ENCODE measurements around the gene FDX2. TPM values are rescaled to one million over a fixed set of nuclear protein-coding genes. Genes with fewer than 3 reads are reported as not detected.

The FDX2 gene
- total RNA-seq: 8.5 and 15.8 TPM in 2 replicates

DNA sequence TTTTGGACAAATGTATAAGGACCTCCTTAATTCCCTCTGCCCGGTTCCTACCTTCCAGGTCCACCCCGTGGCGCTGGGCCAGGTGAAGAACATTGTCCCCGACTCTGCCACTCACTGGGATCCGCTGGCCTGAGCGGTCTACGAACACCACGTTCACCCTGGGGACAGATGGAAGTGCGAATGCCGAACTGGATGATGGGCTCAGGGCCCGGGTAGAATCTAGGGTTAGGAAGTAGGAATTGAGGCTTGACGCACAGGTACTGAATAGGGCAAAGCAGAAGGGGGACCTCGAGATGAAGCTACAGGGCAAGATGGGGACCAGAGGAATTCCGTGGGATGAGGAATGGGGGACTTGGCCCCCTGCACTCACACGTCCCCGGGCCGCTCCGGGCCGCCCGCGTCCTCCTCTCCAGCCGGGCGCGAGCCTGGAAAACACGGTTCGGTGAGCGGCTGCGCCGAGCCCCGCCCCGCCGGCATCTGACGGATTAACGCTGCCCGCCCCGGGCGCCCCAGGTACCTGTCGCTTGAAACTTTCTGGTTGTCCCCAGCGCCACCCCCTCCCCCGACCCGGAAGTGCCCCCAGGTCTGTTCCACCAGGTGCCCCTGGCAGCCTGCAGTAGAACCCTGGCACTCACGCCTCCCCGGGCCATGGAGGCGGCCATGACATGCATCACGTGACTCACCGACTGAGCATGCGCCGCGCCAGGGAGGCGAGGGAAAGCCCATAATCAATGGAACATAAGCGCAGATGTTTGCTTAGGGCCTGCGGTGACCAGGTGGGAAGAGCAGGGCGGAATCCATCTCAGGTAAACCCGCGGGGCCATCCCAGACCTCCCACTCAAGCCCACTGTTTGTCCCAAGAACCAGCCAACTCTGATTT is at the start of gene FDX2:
Gene FDX2 (minus strand): TSS at position 681 of the 880 bp plus-strand sequence. CDS start 19 bp downstream, at position 662.

GRCh38 chr19:10339380-10339960 is 23.7 kb upstream of the FDX2 start, which contains the start of gene ICAM3:
ICAM3 (minus strand) TSS chr19:10339624; CDS start chr19:10339614, 10 bp downstream.

GRCh38 chr19:10332965-10333757 is 17.3 kb upstream of the FDX2 start, which contains the start of gene RAVER1:
RAVER1 (minus strand) TSS chr19:10333529; CDS start chr19:10333507, 22 bp downstream.

DNA sequence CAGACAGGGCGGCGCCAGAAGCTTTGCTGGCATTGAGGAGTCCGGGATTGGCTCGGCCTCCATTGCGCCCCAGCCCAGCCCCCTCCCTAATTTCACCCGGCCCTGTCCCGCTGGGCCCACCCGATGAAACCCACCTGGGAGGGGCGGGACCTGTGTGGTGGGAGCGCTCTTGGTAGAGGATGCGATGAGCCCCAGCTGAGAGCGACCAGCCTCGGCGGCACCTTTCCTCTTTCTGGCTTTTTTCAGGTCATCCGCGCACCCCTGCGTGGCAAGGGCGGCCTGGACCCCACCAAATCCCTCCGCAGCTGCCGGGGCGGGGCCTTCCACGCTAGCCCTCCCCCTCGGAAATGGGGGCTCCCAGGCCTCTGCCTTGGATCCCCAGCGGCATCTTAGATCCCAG is 6.4 kb downstream of the FDX2 start, which contains the start of gene ZGLP1:
Gene ZGLP1 (minus strand): TSS at position 393 of the 400 bp plus-strand sequence.

GRCh38 chr19:10289836-10290356 is 25.9 kb downstream of the FDX2 start, which contains the start of gene ICAM5:
ICAM5 (plus strand) TSS chr19:10289952; CDS start chr19:10290044, 92 bp downstream.

GRCh38 chr19:10286803-10287737 is 28.7 kb downstream of the FDX2 start, which contains the start of gene ICAM4:
ICAM4 (plus strand) TSS chr19:10286955; CDS start chr19:10287013, 58 bp downstream.

GRCh38 chr19:10270616-10271394 is 45.0 kb downstream of the FDX2 start, which contains the start of gene ICAM1:
ICAM1 (plus strand) TSS chr19:10271120; CDS start chr19:10271160, 40 bp downstream.

Small RNA genes lying within 50 kb of the gene (small RNA-seq; reads per million reads assigned to genes)
- gene AC011511.1 (not detected), gene AC011511.4 (not detected)

Other genes starting within 250 kb of the FDX2 start
- gene SHFL, start 229.7 kb downstream of the FDX2 start, total RNA-seq: 18.9 and 21.2 TPM in 2 replicates
- 0.33 TPM in 1 of 2 replicates, not detected in the other for gene ANGPTL6, start 213.3 kb downstream of the FDX2 start, total RNA-seq
- gene PPAN, start 209.7 kb downstream of the FDX2 start, total RNA-seq: 33.8 and 34.6 TPM in 2 replicates
- gene P2RY11, start 204.3 kb downstream of the FDX2 start, total RNA-seq: 3.0 and 3.3 TPM in 2 replicates
- gene EIF3G, start 196.1 kb downstream of the FDX2 start, total RNA-seq: 259 and 291 TPM in 2 replicates
- 40.5 and 65.2 TPM in 2 replicates for gene DNMT1, start 121.1 kb downstream of the FDX2 start, total RNA-seq
- gene S1PR2, start 84.7 kb downstream of the FDX2 start, total RNA-seq: 1.6 and 1.7 TPM in 2 replicates
- 56.5 and 57.3 TPM in 2 replicates for gene MRPL4, start 63.8 kb downstream of the FDX2 start, total RNA-seq
- gene ICAM1, start 44.9 kb downstream of the FDX2 start, total RNA-seq: 45.2 and 46.7 TPM in 2 replicates
- gene ICAM4, start 29.1 kb downstream of the FDX2 start, total RNA-seq: 0.33 TPM in 1 of 2 replicates, not detected in the other
- gene ICAM5, start 26.1 kb downstream of the FDX2 start, total RNA-seq: under 0.01 TPM in 1 of 2 replicates, not detected in the other
- 0.33 and 0.38 TPM in 2 replicates for gene ZGLP1, start 6.2 kb downstream of the FDX2 start, total RNA-seq
- 13.9 and 17.3 TPM in 2 replicates for gene RAVER1, start 17.5 kb upstream of the FDX2 start, total RNA-seq
- gene ICAM3, start 23.6 kb upstream of the FDX2 start, total RNA-seq: 7.1 and 9.5 TPM in 2 replicates
- 57.2 and 79.7 TPM in 2 replicates for gene TYK2, start 64.6 kb upstream of the FDX2 start, total RNA-seq
- 289 and 291 TPM in 2 replicates for gene CDC37, start 87.5 kb upstream of the FDX2 start, total RNA-seq
- 3.6 and 5.6 TPM in 2 replicates for gene PDE4A, start 104.5 kb upstream of the FDX2 start, total RNA-seq
- gene KEAP1, start 187.3 kb upstream of the FDX2 start, total RNA-seq: 74.0 and 74.1 TPM in 2 replicates
- gene S1PR5, start 201.4 kb upstream of the FDX2 start, total RNA-seq: not detected in 2 replicates
- gene ATG4D, start 227.9 kb upstream of the FDX2 start, total RNA-seq: 12.1 and 17.0 TPM in 2 replicates
- gene KRI1, start 250.0 kb upstream of the FDX2 start, total RNA-seq: 5.9 and 6.2 TPM in 2 replicates

Data from vein endothelial cell (primary cell).